Neural crest cell (in vitro differentiated cells): ENCODE data around the gene TMEM135. TPM values are rescaled to one million over a fixed set of nuclear protein-coding genes. Genes with fewer than 3 reads are reported as not detected.

Experiments used
- DNase-seq: peaks from one replicate; pipeline ENCODE4 v3.0.0; 2021; ENCODE audit warnings: low read depth, mixed read lengths, low spot score
- H3K27ac Mint-ChIP-seq: one replicate; pipeline ENCODE4 v1.8.0; 2021; ENCODE audit warnings: mild to moderate bottlenecking, mixed read lengths; ENCODE audit not compliant: unreplicated experiment
- H3K27me3 Mint-ChIP-seq: 2 replicates; pipeline ENCODE4 v1.8.0; 2021; ENCODE audit warnings: low read depth, mild to moderate bottlenecking, mixed read lengths
- H3K36me3 Mint-ChIP-seq: 2 replicates; pipeline ENCODE4 v1.8.0; 2021; ENCODE audit warnings: low read depth, mild to moderate bottlenecking, mixed read lengths
- H3K4me1 Mint-ChIP-seq: 2 replicates; pipeline ENCODE4 v1.8.0; 2021; ENCODE audit warnings: mixed read lengths
- H3K4me3 Mint-ChIP-seq: one replicate; pipeline ENCODE4 v1.8.0; 2021; ENCODE audit warnings: mild to moderate bottlenecking, mixed read lengths
- H3K9me3 Mint-ChIP-seq: 2 replicates; pipeline ENCODE4 v1.8.0; 2021; ENCODE audit warnings: mixed read lengths
- total RNA-seq: library from RNA; stranded (reverse); gene quantifications from 2 replicates; pipeline ENCODE4 v1.2.1, GENCODE V29; 2021
- TF ChIP-seq, protein P1 (sequence below): fragments of 200-600 bp; sonication (generic); conservative IDR thresholded peaks from 2 replicates; pipeline ENCODE4 v1.5.0; 2021; ENCODE audit warnings: antibody characterized with exemption, mild to moderate bottlenecking

The TMEM135 gene
- total RNA-seq, 1 donor from 2014 or later: 39.5 TPM

DNA sequence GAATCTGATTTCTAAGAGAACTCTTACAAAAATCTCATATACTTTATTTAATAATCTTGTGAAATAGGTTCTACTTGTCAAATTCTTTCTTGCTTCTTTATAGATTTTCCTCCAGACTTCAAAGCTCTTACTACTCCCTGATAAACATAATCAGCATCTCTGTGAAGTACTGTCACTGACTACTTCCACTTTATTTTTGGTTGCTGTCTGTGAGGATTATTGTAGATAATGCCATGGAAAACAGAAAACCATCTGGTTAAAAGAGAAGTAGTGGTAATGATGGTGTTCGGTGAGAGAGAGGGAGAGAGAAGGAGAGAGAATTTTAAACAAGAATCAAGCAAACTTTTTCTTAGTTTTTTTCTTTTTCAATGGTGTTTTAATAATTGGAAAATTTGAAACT lies 152.3 kb downstream of the TMEM135 start:
- Mint-ChIP-seq H3K9me3 (no peaks in the 10 kb centered on the region), H3K36me3 (peaks cover 5% of the 10 kb centered on the region), H3K4me1 (peaks cover 13% of the 10 kb centered on the region), H3K27me3 (no peaks in the 10 kb centered on the region), H3K4me3 (no peak overlapping the region), H3K27ac (no peak overlapping the region)
- DNase-seq: no peak
- TF ChIP-seq, protein P1, sequence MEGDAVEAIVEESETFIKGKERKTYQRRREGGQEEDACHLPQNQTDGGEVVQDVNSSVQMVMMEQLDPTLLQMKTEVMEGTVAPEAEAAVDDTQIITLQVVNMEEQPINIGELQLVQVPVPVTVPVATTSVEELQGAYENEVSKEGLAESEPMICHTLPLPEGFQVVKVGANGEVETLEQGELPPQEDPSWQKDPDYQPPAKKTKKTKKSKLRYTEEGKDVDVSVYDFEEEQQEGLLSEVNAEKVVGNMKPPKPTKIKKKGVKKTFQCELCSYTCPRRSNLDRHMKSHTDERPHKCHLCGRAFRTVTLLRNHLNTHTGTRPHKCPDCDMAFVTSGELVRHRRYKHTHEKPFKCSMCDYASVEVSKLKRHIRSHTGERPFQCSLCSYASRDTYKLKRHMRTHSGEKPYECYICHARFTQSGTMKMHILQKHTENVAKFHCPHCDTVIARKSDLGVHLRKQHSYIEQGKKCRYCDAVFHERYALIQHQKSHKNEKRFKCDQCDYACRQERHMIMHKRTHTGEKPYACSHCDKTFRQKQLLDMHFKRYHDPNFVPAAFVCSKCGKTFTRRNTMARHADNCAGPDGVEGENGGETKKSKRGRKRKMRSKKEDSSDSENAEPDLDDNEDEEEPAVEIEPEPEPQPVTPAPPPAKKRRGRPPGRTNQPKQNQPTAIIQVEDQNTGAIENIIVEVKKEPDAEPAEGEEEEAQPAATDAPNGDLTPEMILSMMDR: no peak

DNA sequence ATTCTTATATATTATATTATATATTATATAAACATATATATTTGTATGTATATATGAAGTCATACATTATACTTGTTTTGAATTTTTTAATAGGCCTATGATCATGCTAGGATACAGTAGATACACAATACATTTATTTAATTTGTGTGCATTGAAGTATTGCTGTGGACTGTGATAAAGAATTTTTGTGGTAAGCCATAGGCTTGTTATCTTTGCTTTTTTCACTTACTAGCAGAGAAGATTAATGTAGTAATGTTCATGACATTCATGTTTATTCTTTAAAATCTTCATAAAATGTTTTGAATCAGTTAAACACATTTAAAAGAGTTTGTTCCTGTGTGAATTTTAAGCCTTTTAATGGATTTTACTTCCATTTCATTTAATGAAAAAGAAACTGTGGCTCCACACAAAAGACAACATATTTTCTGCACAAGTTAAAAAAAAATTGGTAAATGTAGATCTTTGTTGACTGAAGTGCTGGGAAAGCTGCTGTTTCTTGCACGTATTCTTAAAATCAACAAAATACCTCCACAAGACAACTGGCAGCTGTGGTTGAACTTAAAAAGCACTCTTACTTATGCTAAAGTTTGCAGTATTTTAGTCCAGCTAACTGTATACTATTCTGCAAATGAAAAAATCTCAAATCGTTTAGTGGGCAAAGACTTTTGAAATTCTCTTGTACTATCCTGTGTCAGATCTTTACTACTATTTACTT lies 156.2 kb downstream of the TMEM135 start:
- Mint-ChIP-seq H3K4me3 (no peak overlapping the region), H3K27ac (no peak overlapping the region), H3K4me1 (peaks cover 11% of the 10 kb centered on the region), H3K27me3 (no peaks in the 10 kb centered on the region), H3K36me3 (peaks cover 3% of the 10 kb centered on the region), H3K9me3 (no peaks in the 10 kb centered on the region)
- TF ChIP-seq, protein P1: no peak
- no peak for DNase-seq

DNA sequence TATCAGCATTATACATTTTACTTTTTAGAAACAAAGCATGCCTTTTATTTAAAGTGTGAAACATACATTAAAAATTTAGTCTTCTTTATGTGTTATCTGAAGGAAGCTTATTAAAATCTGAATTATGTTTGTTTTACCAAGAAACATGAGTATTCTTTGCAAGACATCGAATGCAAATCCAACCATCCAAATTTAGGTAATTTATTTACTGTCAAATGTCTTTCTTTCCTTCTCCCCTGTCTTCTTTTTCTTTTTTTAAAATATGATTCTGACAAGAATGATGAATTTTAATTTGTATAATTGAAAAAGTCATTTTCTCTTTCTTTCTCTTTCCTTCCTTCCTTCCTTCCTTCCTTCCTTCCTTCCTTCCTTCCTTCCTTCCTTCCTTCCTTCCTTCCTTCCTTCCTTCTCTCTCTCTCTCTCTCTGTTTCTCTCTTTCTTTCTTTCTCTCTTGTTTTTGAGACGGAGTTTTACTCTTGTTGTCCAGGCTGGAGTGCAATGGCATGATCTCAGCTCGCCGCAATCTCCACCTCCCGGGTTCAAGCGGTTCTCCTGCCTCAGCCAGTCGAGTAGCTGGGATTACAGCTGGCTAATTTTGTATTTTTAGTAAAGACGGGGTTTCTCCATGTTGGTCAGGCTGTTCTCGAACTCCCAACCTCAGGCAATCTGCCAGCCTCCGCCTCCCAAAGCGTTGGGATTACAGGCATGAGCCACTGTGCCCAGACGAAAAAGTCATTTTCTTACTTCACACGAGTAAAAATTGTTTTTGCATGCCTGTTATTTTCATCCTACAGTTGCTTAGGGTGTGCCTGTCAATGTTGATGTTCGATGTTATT lies 157.5 kb downstream of the TMEM135 start:
- Mint-ChIP-seq H3K27ac (no peak overlapping the region), H3K27me3 (no peaks in the 10 kb centered on the region), H3K4me3 (no peak overlapping the region), H3K9me3 (no peaks in the 10 kb centered on the region), H3K36me3 (peaks cover 3% of the 10 kb centered on the region), H3K4me1 (peaks cover 11% of the 10 kb centered on the region)
- DNase-seq: no peak
- TF ChIP-seq, protein P1: no peak

DNA sequence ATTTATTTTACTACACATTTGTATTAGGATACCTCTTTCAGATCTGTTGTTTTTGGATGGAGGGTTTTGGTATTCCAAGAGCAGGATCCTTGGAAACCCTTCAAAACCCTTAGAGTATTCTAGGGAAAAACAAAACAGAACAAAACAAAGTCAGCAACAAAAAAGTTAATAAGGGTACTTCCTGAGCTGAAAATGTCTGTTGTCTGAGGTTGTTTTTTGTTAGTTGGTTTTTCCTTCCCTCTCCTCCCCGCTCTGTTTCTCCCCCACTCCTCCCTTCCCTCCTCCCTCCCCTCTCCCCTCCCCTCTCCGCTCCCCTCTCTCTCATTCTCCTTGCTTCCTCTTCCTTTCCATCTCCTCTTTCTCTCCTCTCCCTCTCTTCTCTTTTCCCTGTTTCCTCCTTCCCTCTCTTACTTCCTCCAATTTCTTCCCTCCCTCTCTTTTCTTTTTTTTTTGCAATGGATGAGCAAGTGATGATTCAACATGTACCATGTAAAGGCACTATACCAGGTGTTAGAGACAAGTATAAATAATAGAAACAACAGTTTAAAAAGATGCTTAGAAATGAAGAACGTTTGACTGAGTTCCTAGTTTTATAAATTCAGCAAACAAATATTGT lies 160.6 kb downstream of the TMEM135 start:
- DNase-seq: no peak
- Mint-ChIP-seq H3K4me1 (peaks cover 15% of the 10 kb centered on the region), H3K36me3 (peaks cover 5% of the 10 kb centered on the region), H3K4me3 (no peak overlapping the region), H3K27me3 (no peaks in the 10 kb centered on the region), H3K27ac (peak overlapping the region; percentile 36), H3K9me3 (peaks cover 3% of the 10 kb centered on the region)
- TF ChIP-seq, protein P1: no peak

DNA sequence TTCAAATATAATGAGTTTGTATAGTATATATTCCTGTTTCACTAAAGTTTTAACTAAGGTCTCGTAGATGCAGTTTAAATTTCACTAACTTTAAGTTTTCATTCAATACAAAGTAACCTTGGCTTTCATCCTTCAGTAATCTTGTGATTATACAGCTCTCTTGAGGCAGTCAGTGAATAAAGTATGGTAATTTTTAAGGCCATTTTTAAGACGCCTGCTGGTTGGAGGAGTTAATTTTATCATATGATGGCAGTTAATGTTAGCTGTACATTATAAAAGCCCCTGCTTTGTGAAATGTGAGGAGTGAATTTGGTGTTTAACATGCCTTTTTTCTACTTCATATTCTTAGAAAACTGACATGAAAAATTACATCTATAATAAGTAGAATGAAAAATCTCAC lies 163.6 kb downstream of the TMEM135 start:
- TF ChIP-seq, protein P1: no peak
- H3K4me3 Mint-ChIP-seq: no peak overlapping the region
- H3K4me1 Mint-ChIP-seq: peaks cover 16% of the 10 kb centered on the region
- DNase-seq: no peak
- no peaks in the 10 kb centered on the region for H3K27me3 Mint-ChIP-seq
- no peak overlapping the region for H3K27ac Mint-ChIP-seq
- H3K36me3 Mint-ChIP-seq: peaks cover 7% of the 10 kb centered on the region
- H3K9me3 Mint-ChIP-seq: peaks cover 5% of the 10 kb centered on the region
